ENCODE results near the gene GART. TPM values are rescaled to one million over a fixed set of nuclear protein-coding genes. Genes with fewer than 3 reads are reported as not detected.

GART gene
- total RNA-seq, 1 experiment from 2014 or later, result 162 TPM

DNA sequence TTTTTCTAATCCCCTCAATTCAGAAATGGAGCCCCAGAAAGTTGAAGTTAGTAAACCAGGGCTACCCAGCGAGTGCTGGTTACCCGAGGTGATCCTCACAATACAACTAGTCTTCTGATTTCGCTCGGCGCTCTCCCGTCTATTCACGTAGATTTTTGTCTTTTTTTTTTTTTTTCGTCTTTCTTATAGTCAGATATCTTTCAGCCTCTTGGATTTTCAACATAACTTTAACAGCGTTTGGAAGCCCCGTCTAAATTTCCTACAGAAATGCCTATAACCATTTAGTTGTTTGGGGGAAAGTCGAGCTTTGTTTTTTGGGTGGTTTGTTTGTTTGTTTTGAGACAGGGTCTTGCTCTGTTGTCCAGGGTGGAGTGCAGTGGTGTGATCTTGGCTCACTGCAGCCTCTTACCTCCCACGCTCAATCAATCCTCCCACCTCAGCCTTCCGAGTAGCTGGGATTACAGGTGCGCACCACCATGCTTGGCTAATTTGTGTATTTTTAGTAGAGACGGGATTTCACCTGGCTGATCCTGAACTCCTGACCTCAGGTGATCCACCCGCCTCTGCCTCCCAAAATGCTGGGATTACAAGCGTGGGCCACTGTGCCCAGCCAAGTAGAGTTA lies 61.3 kb downstream of the GART start:
- no peaks in the 10 kb centered on the region for H3K9me3 ChIP-seq (ENCODE audit: control insufficient read depth, low read depth, low read length)
- TF ChIP-seq, protein P1, sequence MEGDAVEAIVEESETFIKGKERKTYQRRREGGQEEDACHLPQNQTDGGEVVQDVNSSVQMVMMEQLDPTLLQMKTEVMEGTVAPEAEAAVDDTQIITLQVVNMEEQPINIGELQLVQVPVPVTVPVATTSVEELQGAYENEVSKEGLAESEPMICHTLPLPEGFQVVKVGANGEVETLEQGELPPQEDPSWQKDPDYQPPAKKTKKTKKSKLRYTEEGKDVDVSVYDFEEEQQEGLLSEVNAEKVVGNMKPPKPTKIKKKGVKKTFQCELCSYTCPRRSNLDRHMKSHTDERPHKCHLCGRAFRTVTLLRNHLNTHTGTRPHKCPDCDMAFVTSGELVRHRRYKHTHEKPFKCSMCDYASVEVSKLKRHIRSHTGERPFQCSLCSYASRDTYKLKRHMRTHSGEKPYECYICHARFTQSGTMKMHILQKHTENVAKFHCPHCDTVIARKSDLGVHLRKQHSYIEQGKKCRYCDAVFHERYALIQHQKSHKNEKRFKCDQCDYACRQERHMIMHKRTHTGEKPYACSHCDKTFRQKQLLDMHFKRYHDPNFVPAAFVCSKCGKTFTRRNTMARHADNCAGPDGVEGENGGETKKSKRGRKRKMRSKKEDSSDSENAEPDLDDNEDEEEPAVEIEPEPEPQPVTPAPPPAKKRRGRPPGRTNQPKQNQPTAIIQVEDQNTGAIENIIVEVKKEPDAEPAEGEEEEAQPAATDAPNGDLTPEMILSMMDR (conservative IDR thresholded peaks at IDR 0.05), result no peak; the same call in 2 of the 3 replicates
- no peak overlapping the region for H3K56ac ChIP-seq (ENCODE audit: insufficient read length, low read depth, low read length)
- H3K23me2 ChIP-seq (ENCODE audit: insufficient read length, low read depth, low read length, poor library complexity, severe bottlenecking), result peaks cover 20% of the 10 kb centered on the region
- peaks cover 2% of the 10 kb centered on the region for H3K79me1 ChIP-seq (ENCODE audit: insufficient read depth, low read depth, low read length, poor library complexity, severe bottlenecking)
- H3K4me1 ChIP-seq (ENCODE audit: insufficient read depth, low read length), result peaks cover 2% of the 10 kb centered on the region; the same call in 1 of the 2 replicates
- H4K8ac ChIP-seq (replicated peaks; ENCODE audit: insufficient read length, low read depth, low read length), result no peak overlapping the region
- H4K91ac ChIP-seq (ENCODE audit: insufficient read length, low read depth, low read length), result no peak overlapping the region
- H3K14ac ChIP-seq (ENCODE audit: insufficient read depth, low read length), result 0 out of 2 replicates have a peak overlapping the region, but pooled peaks have one; percentile 78
- Mint-ChIP-seq H3K27ac (peak overlapping the region; percentile 93 to 97 (median 96)), H3K27me3 (ENCODE audit: low read depth) (peaks cover 2% of the 10 kb centered on the region; the same call in 1 of the 2 replicates), H3K36me3 (ENCODE audit: insufficient read depth in 1 of 3, low read depth in 3 of 3) (no peaks in the 10 kb centered on the region; a peak in 2 of 7 replicates), H3K4me3 (peak overlapping the region; percentile 83 to 95), H3K9me3 (no peaks in the 10 kb centered on the region), H3K4me1 (peaks cover 6 to 8% of the 10 kb centered on the region in 2 experiments)
- H3K9ac ChIP-seq (ENCODE audit: extremely low read depth, insufficient read length, low read length), result peak overlapping the region; percentile 92
- H2AFZ ChIP-seq (ENCODE audit: low read length), result peak overlapping the region; percentile 88
- H2BK120ac ChIP-seq (ENCODE audit: low read depth, low read length, poor library complexity, severe bottlenecking), result no peak overlapping the region
- no CpG with 5 or more reads among the region's 17 CpGs for WGBS (ENCODE audit: extremely low coverage, insufficient read length, low lambda C conversion rate)
- H2BK12ac ChIP-seq (ENCODE audit: insufficient read length, low read depth, low read length), result no peak overlapping the region
- no peak overlapping the region for H4K5ac ChIP-seq (ENCODE audit: insufficient read length, low read depth, low read length)
- H3K79me2 ChIP-seq (ENCODE audit: insufficient read depth, low read length), result no peaks in the 10 kb centered on the region
- no peaks in the 10 kb centered on the region for H3K27me3 ChIP-seq (ENCODE audit: insufficient read depth, low read length)
- no peak for DNase-seq
- H4K20me1 ChIP-seq (ENCODE audit: control insufficient read depth, insufficient read depth, insufficient read length), result no peaks in the 10 kb centered on the region
- H3K18ac ChIP-seq (ENCODE audit: insufficient read length, low read depth, low read length), result no peak overlapping the region
- peak overlapping the region; percentile 55 for H3K27ac ChIP-seq (ENCODE audit: insufficient read length, low read depth, low read length)
- no peak overlapping the region for H3K4ac ChIP-seq (ENCODE audit: low read depth, low read length)
- H3K23ac ChIP-seq (ENCODE audit: insufficient read length, low read depth, low read length), result no peak overlapping the region
- peak overlapping the region; percentile 87 for H3K4me2 ChIP-seq (ENCODE audit: insufficient read depth, insufficient read length, low read length)
- H2AK5ac ChIP-seq (ENCODE audit: insufficient read length, low read length), result no peak overlapping the region
- H2BK20ac ChIP-seq (ENCODE audit: low read depth, low read length, poor library complexity, severe bottlenecking), result no peak overlapping the region
- H2BK5ac ChIP-seq (ENCODE audit: insufficient read length, low read length), result no peak overlapping the region
- H2BK15ac ChIP-seq (ENCODE audit: low read depth, low read length), result no peak overlapping the region
- H3T11ph ChIP-seq (ENCODE audit: low read length), result no peak overlapping the region
